ENCODE measurements around the gene TGFB1I1.

TGFB1I1 gene

DNA sequence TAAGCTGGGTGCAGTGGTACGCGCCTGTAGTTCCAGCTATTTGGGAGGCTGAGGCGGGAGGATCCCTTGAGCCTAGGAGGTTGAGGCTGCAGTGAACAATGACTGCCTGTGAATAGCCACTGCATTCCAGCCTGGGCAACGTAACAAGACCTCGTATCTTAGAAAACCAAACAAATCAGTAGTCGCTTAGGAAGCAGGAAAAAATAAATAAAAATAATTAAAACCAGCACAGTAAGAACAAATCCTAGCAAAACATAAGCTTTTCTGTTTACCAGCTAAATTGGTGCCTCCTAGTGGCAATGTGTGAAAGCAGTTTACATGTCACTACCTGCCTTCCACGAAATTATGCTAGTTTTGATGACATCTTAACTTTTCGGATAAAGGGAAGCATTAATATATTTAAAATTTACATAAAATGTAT is 11.4 kb upstream of the TGFB1I1 start:
- Histone ChIP-seq H3K9ac (ENCODE audit: low read length) (no peak overlapping the region), H3K27me3 (ENCODE audit: low read length) (no peaks in the 10 kb centered on the region), H4K20me1 (ENCODE audit: low read depth, low read length) (peaks cover 5% of the 10 kb centered on the region; the same call in 1 of the 2 replicates), H3K4me3 (ENCODE audit: insufficient read depth, low read length, poor library complexity, severe bottlenecking) (peak overlapping the region; percentile 60), H2AFZ (ENCODE audit: low read depth, low read length, severe bottlenecking) (no peak overlapping the region), H3K9me3 (ENCODE audit: insufficient read depth, low read length) (no peaks in the 10 kb centered on the region), H3K27ac (ENCODE audit: low read depth, low read length) (no peak overlapping the region), H3F3A (ENCODE audit: insufficient read depth) (0 out of 2 replicates have a peak, but pooled peaks cover 8% of the 10 kb centered on the region), H3K9me2 (replicated peaks; ENCODE audit: insufficient read depth, low read length) (no peaks in the 10 kb centered on the region), H3K4me2 (ENCODE audit: low read depth, low read length, poor library complexity, severe bottlenecking) (peak overlapping the region; percentile 74), H3K79me2 (ENCODE audit: insufficient read depth, low read length) (peaks cover 30% of the 10 kb centered on the region), H3K36me3 (ENCODE audit: low read length) (no peaks in the 10 kb centered on the region)
- TF ChIP-seq, protein P1, sequence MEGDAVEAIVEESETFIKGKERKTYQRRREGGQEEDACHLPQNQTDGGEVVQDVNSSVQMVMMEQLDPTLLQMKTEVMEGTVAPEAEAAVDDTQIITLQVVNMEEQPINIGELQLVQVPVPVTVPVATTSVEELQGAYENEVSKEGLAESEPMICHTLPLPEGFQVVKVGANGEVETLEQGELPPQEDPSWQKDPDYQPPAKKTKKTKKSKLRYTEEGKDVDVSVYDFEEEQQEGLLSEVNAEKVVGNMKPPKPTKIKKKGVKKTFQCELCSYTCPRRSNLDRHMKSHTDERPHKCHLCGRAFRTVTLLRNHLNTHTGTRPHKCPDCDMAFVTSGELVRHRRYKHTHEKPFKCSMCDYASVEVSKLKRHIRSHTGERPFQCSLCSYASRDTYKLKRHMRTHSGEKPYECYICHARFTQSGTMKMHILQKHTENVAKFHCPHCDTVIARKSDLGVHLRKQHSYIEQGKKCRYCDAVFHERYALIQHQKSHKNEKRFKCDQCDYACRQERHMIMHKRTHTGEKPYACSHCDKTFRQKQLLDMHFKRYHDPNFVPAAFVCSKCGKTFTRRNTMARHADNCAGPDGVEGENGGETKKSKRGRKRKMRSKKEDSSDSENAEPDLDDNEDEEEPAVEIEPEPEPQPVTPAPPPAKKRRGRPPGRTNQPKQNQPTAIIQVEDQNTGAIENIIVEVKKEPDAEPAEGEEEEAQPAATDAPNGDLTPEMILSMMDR (IDR thresholded peaks at IDR 0.05; ENCODE audit: insufficient read depth, low read length, poor library complexity, severe bottlenecking): peak; percentile 66
- TF ChIP-seq EZH2phosphoT487 (conservative IDR thresholded peaks at IDR 0.05; ENCODE audit: low read length): no peak

DNA sequence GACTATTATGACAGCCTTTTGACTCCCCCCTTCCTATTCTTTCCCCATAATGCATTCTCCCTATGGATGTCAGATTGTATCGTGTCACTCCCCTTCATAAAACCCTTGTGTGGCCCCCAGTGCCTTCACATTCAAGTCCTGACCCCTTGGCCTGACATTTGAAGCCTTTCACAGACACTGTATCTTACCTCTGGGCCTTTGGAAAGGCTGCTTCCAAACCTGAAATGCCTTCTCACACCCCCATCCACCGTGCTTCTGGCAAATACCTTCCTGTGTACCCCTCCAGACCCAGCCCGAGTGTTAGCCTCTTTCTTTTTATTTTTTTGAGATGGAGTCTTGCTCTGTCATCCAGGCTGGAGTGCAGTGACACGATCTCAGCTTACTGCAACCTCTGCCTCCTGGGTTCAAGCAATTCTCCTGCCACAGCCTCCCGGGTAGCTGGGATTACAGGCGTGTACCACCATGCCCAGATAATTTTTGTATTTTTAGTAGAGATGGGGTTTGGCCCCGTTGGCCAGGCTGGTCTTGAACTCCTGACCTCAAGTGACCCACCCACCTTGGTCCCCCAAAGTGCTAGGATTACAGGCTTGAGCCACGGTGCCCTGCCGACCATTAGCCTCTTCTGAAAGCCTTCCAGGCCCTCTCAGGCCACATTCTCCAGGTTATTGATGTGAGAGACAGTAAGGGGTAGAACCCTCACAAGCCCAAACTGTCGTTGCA is 10.6 kb upstream of the TGFB1I1 start:
- Histone ChIP-seq H3K9me3 (ENCODE audit: insufficient read depth, low read length) (no peaks in the 10 kb centered on the region), H3K36me3 (ENCODE audit: low read length) (no peaks in the 10 kb centered on the region), H3K79me2 (ENCODE audit: insufficient read depth, low read length) (peaks cover 25% of the 10 kb centered on the region), H3K27me3 (ENCODE audit: low read length) (no peaks in the 10 kb centered on the region), H3K4me2 (ENCODE audit: low read depth, low read length, poor library complexity, severe bottlenecking) (no peak overlapping the region), H2AFZ (ENCODE audit: low read depth, low read length, severe bottlenecking) (no peak overlapping the region), H4K20me1 (ENCODE audit: low read depth, low read length) (peaks cover 5% of the 10 kb centered on the region; the same call in 1 of the 2 replicates), H3K9me2 (replicated peaks; ENCODE audit: insufficient read depth, low read length) (no peaks in the 10 kb centered on the region), H3K27ac (ENCODE audit: low read depth, low read length) (no peak overlapping the region), H3F3A (ENCODE audit: insufficient read depth) (0 out of 2 replicates have a peak, but pooled peaks cover 8% of the 10 kb centered on the region), H3K4me3 (ENCODE audit: insufficient read depth, low read length, poor library complexity, severe bottlenecking) (no peak overlapping the region), H3K9ac (ENCODE audit: low read length) (no peak overlapping the region)
- TF ChIP-seq EZH2phosphoT487 (conservative IDR thresholded peaks at IDR 0.05; ENCODE audit: low read length): no peak
- TF ChIP-seq, protein P1 (IDR thresholded peaks at IDR 0.05; ENCODE audit: insufficient read depth, low read length, poor library complexity, severe bottlenecking): no peak

DNA sequence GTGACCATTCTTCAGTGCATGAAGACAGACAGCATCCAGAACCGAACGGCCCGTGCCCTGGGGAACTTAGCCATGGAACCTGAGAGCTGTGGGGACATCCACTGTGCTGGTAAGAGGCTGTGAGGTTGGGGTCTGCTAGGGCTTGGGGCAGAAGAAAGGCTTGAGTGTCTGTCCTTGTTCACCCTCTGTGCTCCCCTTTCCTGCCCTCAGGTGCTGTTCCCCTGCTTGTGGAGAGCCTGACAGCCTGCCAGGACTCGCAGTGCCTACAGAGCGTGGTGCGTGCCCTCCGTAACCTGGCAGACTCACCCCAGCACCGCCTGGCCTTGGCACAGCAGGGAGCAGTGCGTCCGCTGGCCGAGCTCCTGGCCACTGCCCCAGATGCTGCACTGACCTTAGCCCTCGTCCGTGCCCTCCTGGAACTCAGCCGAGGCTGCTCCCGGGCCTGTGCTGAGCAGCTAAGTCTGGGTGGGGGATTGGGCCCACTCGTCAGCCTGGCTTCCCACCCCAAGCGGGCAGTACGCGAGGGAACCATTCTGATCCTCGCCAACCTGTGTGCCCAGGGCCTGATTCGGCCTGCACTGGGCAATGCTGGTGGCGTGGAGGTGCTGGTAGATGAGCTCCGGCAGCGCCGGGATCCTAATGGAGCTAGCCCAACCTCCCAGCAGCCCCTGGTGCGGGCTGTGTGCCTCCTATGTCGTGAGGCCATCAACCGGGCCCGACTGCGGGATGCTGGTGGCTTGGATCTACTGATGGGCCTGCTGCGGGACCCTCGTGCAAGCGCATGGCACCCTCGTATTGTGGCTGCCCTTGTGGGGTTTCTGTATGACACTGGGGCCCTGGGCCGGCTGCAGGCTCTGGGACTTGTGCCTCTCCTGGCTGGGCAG is 9.8 kb upstream of the TGFB1I1 start:
- TF ChIP-seq, protein P1 (IDR thresholded peaks at IDR 0.05; ENCODE audit: insufficient read depth, low read length, poor library complexity, severe bottlenecking): no peak
- no peak for TF ChIP-seq EZH2phosphoT487 (conservative IDR thresholded peaks at IDR 0.05; ENCODE audit: low read length)
- Histone ChIP-seq H3K9ac (ENCODE audit: low read length) (no peak overlapping the region), H3K9me3 (ENCODE audit: insufficient read depth, low read length) (no peaks in the 10 kb centered on the region), H3K36me3 (ENCODE audit: low read length) (no peaks in the 10 kb centered on the region), H3K79me2 (ENCODE audit: insufficient read depth, low read length) (peaks cover 18% of the 10 kb centered on the region), H3F3A (ENCODE audit: insufficient read depth) (0 out of 2 replicates have a peak, but pooled peaks cover 8% of the 10 kb centered on the region), H2AFZ (ENCODE audit: low read depth, low read length, severe bottlenecking) (no peak overlapping the region), H3K27me3 (ENCODE audit: low read length) (no peaks in the 10 kb centered on the region), H3K4me2 (ENCODE audit: low read depth, low read length, poor library complexity, severe bottlenecking) (no peak overlapping the region), H4K20me1 (ENCODE audit: low read depth, low read length) (peaks cover 5% of the 10 kb centered on the region; the same call in 1 of the 2 replicates), H3K4me3 (ENCODE audit: insufficient read depth, low read length, poor library complexity, severe bottlenecking) (no peak overlapping the region), H3K9me2 (replicated peaks; ENCODE audit: insufficient read depth, low read length) (no peaks in the 10 kb centered on the region), H3K27ac (ENCODE audit: low read depth, low read length) (no peak overlapping the region)

All from SU-DHL-6 (cell line).